ENCODE measurements around the gene INSIG1.

The INSIG1 gene

DNA sequence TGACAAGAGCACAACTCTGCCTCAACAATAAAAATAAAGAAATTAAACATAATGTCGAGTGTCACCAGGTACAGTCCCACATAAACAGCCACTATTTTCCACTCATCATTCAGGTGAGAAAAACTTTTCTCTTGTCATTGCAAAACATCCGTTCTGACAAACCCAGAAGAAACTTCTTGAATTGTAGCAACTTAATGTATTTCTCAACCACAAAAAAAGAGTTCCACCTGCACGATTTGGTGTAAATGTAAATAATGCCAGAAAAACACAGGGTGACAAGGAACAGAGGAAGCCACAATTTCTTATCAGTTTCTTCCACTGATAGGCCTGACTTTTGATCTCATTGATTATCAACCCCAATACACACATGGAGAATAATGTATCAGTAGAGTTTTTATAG is 26.8 kb upstream of the INSIG1 start:
- no peaks in the 10 kb centered on the region for H3K27me3 ChIP-seq (ENCODE audit: low read depth)
- H3K36me3 ChIP-seq (replicated peaks): no peaks in the 10 kb centered on the region
- no peaks in the 10 kb centered on the region for H3K9me3 ChIP-seq
- in situ Hi-C loops (cut with MboI; ENCODE audit: low sequenced_read_pairs): no loop called here
- no peak overlapping the region for H3K4me3 ChIP-seq
- H3K4me1 ChIP-seq: no peaks in the 10 kb centered on the region
- no peak for DNase-seq (ENCODE audit: low spot score in 2 of 2)

DNA sequence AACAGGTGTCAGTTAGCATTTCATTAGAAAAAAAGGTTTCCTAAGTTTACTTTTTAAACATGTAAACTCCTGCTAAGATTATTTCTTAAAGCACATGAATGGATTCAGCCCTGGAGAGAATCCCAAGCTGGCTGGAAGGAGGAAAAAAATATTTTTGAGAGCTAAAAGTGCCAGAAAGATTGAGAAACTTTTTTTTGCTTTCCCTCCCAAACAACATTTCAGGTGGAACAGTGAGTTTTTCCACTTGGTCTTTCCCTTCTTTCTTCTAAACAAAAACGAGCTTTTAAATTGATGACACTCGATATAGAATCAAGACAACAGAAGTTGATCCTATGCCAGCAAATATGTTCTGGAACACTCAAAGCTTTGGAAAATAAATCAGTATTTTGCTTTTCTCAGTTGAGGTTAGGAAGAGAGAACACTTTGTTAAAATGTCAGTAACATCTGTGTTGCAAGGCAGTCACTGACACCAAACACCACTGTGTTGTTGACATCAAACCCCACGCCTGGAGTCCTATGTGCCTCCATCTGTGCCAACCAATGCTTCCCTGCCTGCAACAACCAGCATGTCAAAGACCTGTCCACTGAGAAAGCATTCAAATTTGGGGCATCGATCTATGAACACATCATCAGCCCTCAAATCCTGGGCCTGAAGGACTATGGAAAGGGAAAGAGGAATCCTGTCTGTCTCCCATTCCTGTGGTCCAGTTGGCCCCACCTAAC is 22.9 kb upstream of the INSIG1 start:
- H3K4me3 ChIP-seq: no peak overlapping the region
- in situ Hi-C loops (cut with MboI; ENCODE audit: low sequenced_read_pairs): no loop called here
- H3K9me3 ChIP-seq: no peaks in the 10 kb centered on the region
- no peaks in the 10 kb centered on the region; the same call in 1 of the 2 replicates for H3K27me3 ChIP-seq (ENCODE audit: low read depth)
- H3K4me1 ChIP-seq: no peaks in the 10 kb centered on the region
- DNase-seq (ENCODE audit: low spot score in 2 of 2): no peak
- no peaks in the 10 kb centered on the region for H3K36me3 ChIP-seq (replicated peaks)

GRCh38 chr7:155276042-155276799 is 21.5 kb upstream of the INSIG1 start:
- H3K36me3 ChIP-seq (replicated peaks): no peaks in the 10 kb centered on the region
- no peak overlapping the region for H3K4me3 ChIP-seq
- in situ Hi-C loops (cut with MboI; ENCODE audit: low sequenced_read_pairs): no loop called here
- H3K27me3 ChIP-seq (ENCODE audit: low read depth): no peaks in the 10 kb centered on the region; the same call in 1 of the 2 replicates
- DNase-seq (ENCODE audit: low spot score in 2 of 2): no peak
- no peaks in the 10 kb centered on the region for H3K9me3 ChIP-seq
- H3K4me1 ChIP-seq: no peaks in the 10 kb centered on the region

DNA sequence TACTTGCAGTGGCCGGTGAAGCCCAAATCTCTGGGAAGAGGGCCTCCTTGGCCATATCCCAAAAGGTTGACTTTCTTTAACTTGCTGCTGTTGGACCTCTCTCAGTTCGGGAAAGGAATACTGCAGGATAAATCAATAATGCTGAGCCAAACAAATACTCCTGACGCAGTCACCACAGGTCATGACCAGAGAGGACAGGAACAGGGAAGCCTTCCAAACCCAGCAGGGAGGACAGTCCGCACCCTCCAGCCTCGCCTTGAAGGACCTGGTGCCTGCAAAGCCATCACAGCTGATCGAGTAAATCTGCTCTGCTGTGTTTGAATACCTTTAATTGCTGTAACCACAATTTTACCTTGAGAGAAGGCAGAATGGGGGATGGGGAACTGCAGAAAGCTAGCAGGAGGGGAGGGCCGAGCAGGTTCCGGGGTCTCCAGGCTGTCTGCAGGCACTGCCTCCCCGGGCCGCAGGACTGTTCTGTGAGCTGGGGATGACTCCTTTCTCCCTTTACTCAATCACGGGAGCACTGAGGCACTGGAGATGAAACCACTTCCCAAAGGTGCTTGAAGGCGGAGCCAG is 20.8 kb upstream of the INSIG1 start:
- peaks cover 4% of the 10 kb centered on the region; the same call in 1 of the 2 replicates for H3K27me3 ChIP-seq (ENCODE audit: low read depth)
- no peak overlapping the region for H3K4me3 ChIP-seq
- no peak for DNase-seq (ENCODE audit: low spot score in 2 of 2)
- in situ Hi-C loops (cut with MboI; ENCODE audit: low sequenced_read_pairs): no loop called here
- no peaks in the 10 kb centered on the region for H3K4me1 ChIP-seq
- no peaks in the 10 kb centered on the region for H3K36me3 ChIP-seq (replicated peaks)
- no peaks in the 10 kb centered on the region for H3K9me3 ChIP-seq

DNA sequence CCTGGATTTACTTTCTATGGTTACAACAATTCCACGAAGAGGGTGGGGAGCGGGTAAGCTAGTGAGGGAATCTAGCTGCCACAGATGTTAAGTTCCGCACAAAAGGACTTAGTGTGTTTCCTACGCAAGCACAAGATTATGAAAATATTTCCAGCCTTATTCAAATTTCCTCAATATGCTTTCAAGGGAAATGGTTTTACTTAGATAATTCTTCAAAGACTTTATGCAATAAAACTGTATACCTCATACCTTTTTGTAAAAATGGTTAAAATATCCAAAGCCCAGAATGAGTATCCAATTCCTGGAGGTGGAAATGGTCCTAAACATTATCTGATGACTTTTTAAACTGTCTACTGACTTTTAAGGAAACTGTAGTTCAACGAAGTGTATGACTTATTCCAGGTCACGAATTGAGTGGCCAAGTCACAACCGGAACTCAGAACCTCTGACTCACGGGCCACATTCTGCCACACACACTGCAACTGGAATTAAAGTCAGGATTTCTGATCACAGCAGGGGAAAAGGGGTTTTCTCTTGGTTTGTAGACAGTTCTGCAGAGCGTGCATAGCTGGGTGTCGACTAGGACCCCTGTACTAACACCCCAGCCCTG is 20.2 kb upstream of the INSIG1 start:
- no peaks in the 10 kb centered on the region for H3K36me3 ChIP-seq (replicated peaks)
- H3K9me3 ChIP-seq: no peaks in the 10 kb centered on the region
- in situ Hi-C loops (cut with MboI; ENCODE audit: low sequenced_read_pairs): no loop called here
- no peaks in the 10 kb centered on the region for H3K4me1 ChIP-seq
- DNase-seq (ENCODE audit: low spot score in 2 of 2): no peak
- H3K27me3 ChIP-seq (ENCODE audit: low read depth): peaks cover 5% of the 10 kb centered on the region; the same call in 1 of the 2 replicates
- no peak overlapping the region for H3K4me3 ChIP-seq

GRCh38 chr7:155278921-155279320 is 18.8 kb upstream of the INSIG1 start:
- Histone ChIP-seq H3K27me3 (ENCODE audit: low read depth) (peaks cover 5% of the 10 kb centered on the region), H3K9me3 (no peaks in the 10 kb centered on the region), H3K36me3 (replicated peaks) (no peaks in the 10 kb centered on the region), H3K4me3 (no peak overlapping the region), H3K4me1 (no peaks in the 10 kb centered on the region)
- DNase-seq (ENCODE audit: low spot score in 2 of 2): no peak
- in situ Hi-C loops (cut with MboI; ENCODE audit: low sequenced_read_pairs): no loop called here

DNA sequence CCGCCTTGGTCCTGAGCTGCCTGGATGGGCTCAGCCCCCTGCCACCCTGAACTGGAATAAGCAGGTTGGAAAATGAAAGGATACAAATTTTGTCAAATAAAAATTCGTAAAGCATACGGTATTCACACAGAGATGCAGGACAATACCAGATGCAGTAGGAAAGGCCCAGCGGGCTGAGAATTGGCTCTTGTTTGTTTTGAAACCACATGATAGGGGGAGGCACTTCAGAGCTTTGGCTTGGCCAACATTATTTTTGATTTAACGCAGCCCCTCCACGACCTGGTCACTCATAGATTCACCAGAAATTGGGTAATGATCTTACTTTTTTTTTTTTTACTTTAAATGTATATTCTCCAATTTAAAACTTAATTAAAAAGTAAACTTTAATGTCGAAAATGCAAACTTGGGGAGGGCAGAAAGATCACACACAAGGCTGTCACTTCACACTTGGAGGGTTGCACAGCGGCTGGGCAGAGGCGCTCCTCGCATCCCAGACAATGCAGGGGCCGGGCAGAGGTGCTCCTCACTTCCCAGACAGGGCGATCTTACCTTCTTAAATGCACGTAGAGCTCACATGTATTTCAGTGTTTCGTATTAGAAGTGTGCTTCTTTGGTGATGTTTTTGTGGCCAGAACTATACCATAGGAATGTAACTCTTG is 17.8 kb upstream of the INSIG1 start:
- Histone ChIP-seq H3K27me3 (ENCODE audit: low read depth) (peaks cover 10% of the 10 kb centered on the region), H3K4me3 (no peak overlapping the region), H3K9me3 (no peaks in the 10 kb centered on the region), H3K4me1 (no peaks in the 10 kb centered on the region), H3K36me3 (replicated peaks) (no peaks in the 10 kb centered on the region)
- DNase-seq (ENCODE audit: low spot score in 2 of 2): no peak
- in situ Hi-C loops (cut with MboI; ENCODE audit: low sequenced_read_pairs): no loop called here

- in situ Hi-C loops (cut with MboI; ENCODE audit: low sequenced_read_pairs): no loop called here
- Histone ChIP-seq H3K36me3 (replicated peaks) (no peaks in the 10 kb centered on the region), H3K4me3 (no peak overlapping the region), H3K27me3 (ENCODE audit: low read depth) (peaks cover 17% of the 10 kb centered on the region), H3K4me1 (no peaks in the 10 kb centered on the region), H3K9me3 (no peaks in the 10 kb centered on the region)
- no peak for DNase-seq (ENCODE audit: low spot score in 2 of 2)
Measured at GRCh38 chr7:155280446-155281397, 17.0 kb upstream of the INSIG1 start.

DNA sequence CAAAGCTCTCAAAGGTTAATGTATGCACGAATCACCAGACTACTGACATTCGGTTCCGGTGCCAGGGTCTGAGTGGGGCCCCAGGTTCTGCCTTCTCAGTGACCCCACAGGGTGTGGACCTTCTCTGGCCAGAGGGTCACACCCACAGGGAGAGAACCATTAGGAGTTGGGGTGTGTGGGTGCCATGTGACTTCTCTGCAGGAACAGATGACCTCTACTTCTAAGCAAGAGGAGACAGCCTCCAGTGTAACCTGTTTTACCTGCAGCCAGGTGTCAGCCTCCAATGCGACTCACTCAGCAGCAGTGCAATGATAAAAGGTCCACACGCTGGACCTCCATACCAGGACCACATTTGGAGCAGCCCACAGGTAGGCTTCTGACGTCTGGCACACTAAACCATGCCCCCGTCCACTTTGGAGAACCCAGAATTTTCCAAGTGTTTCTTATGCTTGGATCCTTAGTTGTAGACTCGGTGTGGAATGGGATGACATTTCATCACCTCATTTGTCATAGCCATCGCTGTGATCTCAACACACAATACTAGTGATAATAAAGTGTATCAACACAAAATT is 16.2 kb upstream of the INSIG1 start:
- in situ Hi-C loops (cut with MboI; ENCODE audit: low sequenced_read_pairs): no loop called here
- H3K4me3 ChIP-seq: no peak overlapping the region
- H3K9me3 ChIP-seq: no peaks in the 10 kb centered on the region
- no peak for DNase-seq (ENCODE audit: low spot score in 2 of 2)
- H3K36me3 ChIP-seq (replicated peaks): no peaks in the 10 kb centered on the region
- no peaks in the 10 kb centered on the region for H3K4me1 ChIP-seq
- H3K27me3 ChIP-seq (ENCODE audit: low read depth): peaks cover 25% of the 10 kb centered on the region

GRCh38 chr7:155282671-155283070 is 15.0 kb upstream of the INSIG1 start:
- Histone ChIP-seq H3K36me3 (replicated peaks) (no peaks in the 10 kb centered on the region), H3K4me1 (no peaks in the 10 kb centered on the region), H3K4me3 (no peak overlapping the region), H3K27me3 (ENCODE audit: low read depth) (peaks cover 31% of the 10 kb centered on the region), H3K9me3 (no peaks in the 10 kb centered on the region)
- in situ Hi-C loops (cut with MboI; ENCODE audit: low sequenced_read_pairs): no loop called here
- no peak for DNase-seq (ENCODE audit: low spot score in 2 of 2)

DNA sequence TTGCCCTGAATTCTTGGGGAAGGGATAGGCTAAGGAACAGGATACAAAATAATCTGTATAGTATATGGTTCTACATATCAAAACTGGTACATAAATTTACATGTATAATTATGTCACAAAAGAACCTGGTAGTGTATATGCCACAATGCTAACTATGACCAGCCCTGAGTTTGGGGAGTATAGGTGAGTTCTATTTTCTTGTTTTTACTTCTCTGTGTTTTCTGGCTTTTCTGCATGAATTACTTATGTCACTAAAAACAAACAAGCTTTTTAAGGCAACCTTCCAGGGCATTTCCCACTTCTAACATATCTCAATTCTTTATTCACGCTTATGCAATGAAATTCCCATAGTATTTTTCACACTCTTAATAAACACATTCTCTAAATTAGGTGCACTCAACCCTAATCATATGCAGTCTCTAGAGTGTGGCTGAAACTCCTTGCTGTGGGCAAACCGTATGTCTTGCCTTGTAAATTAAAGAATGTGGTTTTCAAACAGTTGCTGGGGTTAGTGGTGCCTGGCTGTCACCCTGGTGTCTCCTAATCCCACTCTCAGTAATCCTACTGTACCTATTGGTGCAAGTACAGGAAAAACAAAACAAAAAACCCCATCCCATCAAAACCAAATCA is 14.0 kb upstream of the INSIG1 start:
- no peak overlapping the region for H3K4me3 ChIP-seq
- no peaks in the 10 kb centered on the region for H3K4me1 ChIP-seq
- H3K27me3 ChIP-seq (ENCODE audit: low read depth): peaks cover 31% of the 10 kb centered on the region
- no peak for DNase-seq (ENCODE audit: low spot score in 2 of 2)
- in situ Hi-C loops (cut with MboI; ENCODE audit: low sequenced_read_pairs): no loop called here
- H3K36me3 ChIP-seq (replicated peaks): no peaks in the 10 kb centered on the region
- no peaks in the 10 kb centered on the region for H3K9me3 ChIP-seq

All from HAP-1 (cell line).